ENCODE measurements around the gene PPP2R2D.

Gene PPP2R2D

DNA sequence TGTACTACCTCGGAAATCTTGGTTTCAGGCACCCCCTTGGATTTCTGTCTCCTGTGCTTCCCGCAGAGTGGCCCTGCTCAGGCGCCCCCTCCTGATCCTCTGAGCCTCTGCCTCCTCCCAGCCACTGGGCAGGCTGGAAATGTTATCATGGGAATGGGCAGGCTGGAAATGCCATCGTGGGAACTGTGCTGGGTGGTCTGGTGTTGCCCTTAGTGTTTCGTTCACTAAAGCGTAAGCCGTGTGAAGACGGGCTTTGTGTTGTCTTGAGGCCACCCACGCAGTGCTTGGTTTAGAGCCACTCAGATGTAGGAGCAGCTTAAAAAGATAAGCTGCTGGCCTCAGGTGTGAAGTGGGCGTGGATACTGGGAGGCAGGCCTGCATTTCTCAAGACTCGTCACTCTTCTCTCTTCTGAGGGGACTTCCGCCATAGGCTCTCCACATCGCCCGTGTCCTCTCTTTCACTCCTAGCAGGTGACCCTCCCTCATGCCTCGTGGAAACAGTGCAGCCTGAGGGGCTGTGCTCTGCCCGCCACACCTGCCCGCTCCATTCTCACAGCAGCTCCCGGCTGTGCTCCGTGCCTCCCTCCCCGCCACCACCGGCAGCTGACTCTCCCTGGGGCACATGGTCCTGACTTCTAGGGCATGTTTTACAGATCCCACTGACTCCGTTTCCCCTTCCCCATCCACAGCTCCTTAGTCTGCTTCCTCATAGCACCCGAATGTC is 28.5 kb downstream of the PPP2R2D start:
- no peak for DNase-seq (ENCODE audit: low read depth)

DNA sequence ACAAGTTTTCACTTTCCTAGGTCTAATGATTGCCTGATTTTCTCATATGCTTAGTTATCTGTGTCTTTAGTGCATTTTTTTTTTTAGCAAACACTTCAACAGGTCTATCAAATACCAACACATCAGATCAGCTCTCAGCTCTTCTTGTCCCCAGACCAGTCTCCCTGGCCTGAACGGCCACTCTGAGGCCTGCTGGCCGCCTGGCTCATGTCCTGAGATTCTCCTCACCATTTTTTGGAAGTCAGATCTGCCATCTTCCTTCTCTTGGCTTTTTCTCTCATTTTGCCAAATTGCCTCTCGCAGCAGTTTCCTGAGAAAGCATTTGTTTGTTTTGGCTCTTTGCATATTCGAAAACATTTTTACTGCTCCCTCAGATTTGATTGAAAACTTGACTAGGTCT is 29.3 kb downstream of the PPP2R2D start:
- DNase-seq (ENCODE audit: low read depth): no peak

GRCh38 chr10:131930586-131931330 is 29.9 kb downstream of the PPP2R2D start:
- DNase-seq (ENCODE audit: low read depth): no peak

DNA sequence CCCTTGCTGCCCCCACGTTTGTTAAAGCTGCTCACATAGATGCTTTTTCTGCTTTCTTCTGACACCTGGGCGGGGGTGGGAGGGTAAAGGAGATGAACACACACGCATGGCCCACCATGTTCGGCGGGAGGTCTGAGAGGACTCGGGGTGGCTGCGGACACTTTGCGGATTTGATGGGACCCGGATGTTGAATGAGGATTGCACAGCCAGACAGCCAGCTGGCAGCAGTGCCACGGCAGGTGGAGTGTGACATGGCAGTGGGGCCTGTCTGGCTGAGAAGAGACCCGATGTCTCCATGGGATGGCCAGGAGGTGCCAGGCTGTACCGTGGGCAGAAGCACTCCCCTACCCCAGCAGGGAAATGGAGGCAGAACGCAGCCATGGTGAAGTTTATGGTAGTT is 31.2 kb downstream of the PPP2R2D start:
- DNase-seq (ENCODE audit: low read depth): no peak

GRCh38 chr10:131933016-131933695 is 32.3 kb downstream of the PPP2R2D start:
- DNase-seq (ENCODE audit: low read depth): no peak

DNA sequence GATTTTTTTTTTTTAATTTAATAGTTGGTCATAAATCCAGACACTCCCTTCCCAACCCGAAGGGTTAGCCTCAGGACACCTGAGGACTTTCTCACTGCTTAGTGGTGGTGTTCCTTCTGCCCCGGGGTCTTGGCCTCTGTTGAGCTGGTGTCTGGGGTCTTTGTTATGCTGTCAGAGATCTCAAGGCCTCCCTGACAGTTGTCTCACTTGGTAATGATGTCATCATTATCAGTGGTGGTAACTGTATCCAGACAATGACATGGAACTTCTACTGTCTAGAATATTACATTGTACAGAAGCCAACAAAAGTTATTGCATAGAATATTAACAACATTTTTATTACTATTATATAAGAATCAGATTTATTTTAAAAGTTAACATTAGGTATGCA is 32.9 kb downstream of the PPP2R2D start:
- no peak for DNase-seq (ENCODE audit: low read depth)

DNA sequence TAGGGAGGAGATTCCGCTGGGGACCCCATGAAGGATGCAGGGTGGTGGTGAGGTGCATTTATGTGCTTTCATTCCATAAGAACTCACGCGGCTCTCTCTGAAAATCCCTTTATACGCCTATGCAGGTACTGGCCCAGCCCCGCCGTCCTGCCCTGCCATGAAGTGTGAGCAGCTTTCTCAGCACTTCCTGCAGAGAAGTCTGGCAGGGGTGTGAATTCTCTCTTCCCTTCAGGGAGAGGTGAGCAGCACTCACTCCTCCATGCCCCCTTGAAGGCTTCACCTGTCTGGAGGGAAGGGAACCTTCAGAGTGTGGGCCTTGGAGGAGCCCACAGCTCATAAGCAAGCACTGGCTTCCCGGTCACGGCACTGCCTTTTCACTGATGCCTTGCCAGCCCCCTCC is 34.0 kb downstream of the PPP2R2D start:
- DNase-seq (ENCODE audit: low read depth): no peak

GRCh38 chr10:131935260-131935659 is 34.5 kb downstream of the PPP2R2D start:
- DNase-seq (ENCODE audit: low read depth): no peak

DNA sequence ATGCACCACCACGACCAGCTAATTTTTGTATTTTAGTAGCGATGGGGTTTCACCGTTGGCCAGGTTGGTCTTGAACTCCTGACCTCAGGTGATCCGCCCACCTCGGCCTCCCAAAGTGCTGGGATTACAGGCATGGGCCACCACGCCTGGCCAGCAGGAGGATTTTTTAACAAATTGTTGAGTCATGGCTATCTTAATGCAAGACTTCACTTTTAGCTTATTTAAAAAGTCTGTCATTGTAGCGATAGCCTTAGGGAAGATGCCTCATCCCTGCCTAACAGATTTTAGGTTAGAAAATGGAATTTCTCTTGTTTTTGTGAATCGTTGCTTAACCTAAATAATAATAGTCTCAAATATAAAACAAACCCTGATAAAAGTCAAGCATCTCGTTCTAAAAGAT is 35.5 kb downstream of the PPP2R2D start:
- no peak for DNase-seq (ENCODE audit: low read depth)

DNA sequence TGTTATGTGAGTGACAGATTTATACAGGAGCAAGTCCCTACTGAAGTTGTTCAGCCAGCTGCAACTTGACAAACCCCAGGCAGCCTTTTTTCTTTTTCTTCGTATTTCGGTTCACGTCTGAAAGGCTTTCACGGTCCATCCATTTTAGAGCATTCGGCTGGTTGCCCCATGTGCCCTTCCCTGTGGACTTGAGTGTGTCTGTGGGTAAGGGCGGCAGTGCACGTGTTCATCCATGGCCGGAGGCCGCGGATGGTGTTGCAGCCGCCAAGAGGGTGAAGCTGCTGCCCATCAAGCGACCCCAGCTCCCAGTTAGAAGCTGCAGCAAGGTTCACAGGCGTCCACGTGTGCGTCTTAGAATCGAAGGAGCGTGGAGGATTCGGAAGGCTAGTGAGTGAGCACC is 35.9 kb downstream of the PPP2R2D start:
- DNase-seq (ENCODE audit: low read depth): no peak

- DNase-seq (ENCODE audit: low read depth): no peak
These were observed 37.0 kb downstream of the PPP2R2D start for GRCh38 chr10:131937836-131938235.

GRCh38 chr10:131938681-131939080 is 37.9 kb downstream of the PPP2R2D start:
- DNase-seq (ENCODE audit: low read depth): no peak

- no peak for DNase-seq (ENCODE audit: low read depth)
These were observed 41.6 kb downstream of the PPP2R2D start for GRCh38 chr10:131942455-131942854.

- no peak for DNase-seq (ENCODE audit: low read depth)
These were observed 42.4 kb downstream of the PPP2R2D start for GRCh38 chr10:131943021-131943814.

DNA sequence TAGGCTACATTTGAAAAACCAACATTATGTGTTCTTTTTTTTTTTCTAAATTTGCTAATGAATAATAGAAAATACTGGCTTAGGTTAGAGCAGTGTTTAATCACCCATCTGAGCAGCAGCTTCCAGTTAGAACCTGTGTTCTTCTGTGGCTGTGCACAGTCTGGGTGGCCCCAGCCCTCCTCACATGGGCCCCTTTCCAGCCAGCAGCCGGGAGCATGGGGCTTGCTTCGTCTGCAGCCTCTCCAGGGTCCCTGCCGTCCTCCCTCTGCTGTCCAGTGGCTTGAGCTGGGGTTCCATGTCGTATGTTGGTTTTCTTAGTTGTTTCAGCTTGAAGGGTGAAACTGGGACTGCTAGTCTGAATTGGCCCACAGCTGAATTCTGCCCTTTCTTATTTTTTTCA is 43.6 kb downstream of the PPP2R2D start:
- no peak for DNase-seq (ENCODE audit: low read depth)

- DNase-seq (ENCODE audit: low read depth): no peak
These were observed 44.3 kb downstream of the PPP2R2D start for GRCh38 chr10:131944976-131945695.

GRCh38 chr10:131946321-131946751 is 45.5 kb downstream of the PPP2R2D start:
- DNase-seq (ENCODE audit: low read depth): no peak

- DNase-seq (ENCODE audit: low read depth): no peak
These were observed 46.1 kb downstream of the PPP2R2D start for GRCh38 chr10:131946880-131947279.

- no peak for DNase-seq (ENCODE audit: low read depth)
These were observed 47.0 kb downstream of the PPP2R2D start for GRCh38 chr10:131947631-131948347.

DNA sequence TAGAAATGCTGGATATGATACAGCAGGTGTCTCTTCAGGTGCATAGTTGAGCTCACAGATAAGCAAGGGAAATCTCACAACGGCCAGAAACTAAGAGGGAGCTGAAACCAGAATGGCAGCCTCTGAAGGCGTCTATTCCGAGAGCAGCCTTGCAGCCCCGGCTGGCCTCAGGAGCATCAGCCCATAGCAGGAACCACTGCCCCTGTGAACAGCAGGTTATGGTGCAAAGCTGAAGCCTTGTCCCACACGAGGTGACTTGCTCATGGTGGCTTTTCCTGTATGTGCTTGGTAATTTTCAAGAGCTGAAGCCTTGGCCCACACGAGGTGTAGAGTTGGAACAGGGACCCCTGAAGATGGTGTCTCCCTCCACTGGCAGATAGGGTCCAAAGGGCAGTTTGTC is 47.7 kb downstream of the PPP2R2D start:
- DNase-seq (ENCODE audit: low read depth): no peak
